ENCODE measurements around the gene FZD7.

Gene FZD7

DNA sequence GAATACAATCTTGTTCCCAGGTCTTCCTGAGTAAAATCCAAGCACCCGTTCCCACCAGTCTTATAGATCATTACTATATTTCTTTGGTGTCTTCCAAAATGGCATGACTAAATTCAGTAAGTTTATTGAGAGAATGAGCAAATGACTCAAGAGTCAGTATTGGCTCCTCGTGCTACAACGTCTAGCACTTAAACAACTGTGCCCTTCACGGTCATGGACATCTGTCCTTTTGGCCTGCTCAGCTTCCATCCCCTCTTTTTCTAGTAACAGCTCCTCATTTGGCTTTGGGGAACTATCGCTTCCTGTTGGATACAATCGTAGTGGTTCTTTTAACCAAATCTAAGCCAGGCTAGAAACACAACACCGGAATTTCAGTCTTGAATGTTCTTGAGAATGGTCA lies 24.1 kb upstream of the FZD7 start:
- no peak for DNase-seq (ENCODE audit: low spot score)
- no peak for FAIRE-seq

- DNase-seq (ENCODE audit: low spot score) = no peak
Measured at GRCh38 chr2:202014318-202014717, 19.3 kb upstream of the FZD7 start.

GRCh38 chr2:202014759-202015211 lies 18.9 kb upstream of the FZD7 start:
- no peak for DNase-seq (ENCODE audit: low spot score)
- FAIRE-seq = no peak

More at GRCh38 chr2:202014318-202014717, 19.3 kb upstream of the FZD7 start:
- FAIRE-seq = no peak

- no peak for DNase-seq (ENCODE audit: low spot score)
- FAIRE-seq = no peak
Measured at GRCh38 chr2:202015471-202015870, 18.2 kb upstream of the FZD7 start.

- no peak for DNase-seq (ENCODE audit: low spot score)
- FAIRE-seq = no peak
Measured at GRCh38 chr2:202016579-202017227, 17.0 kb upstream of the FZD7 start.

DNA sequence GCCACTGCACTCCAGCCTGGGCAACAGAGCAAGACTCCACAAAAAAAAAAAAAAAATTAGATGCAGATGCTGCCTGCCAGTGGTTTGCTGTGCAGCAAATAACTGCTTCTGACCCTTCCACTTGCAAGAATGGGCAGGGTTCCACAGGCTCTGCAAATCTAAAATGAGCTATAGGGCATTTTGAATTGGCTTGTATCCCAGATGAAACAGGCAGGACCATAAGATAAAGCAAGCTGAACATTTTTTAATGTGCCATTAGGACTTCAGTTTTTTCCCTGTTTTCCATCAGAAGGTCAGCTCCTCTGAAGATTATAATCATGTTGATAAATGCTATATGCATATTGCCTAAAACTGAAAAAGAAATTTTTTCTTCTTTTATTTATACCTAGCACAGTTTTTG lies 15.7 kb upstream of the FZD7 start:
- no peak for FAIRE-seq
- DNase-seq (ENCODE audit: low spot score) = no peak

GRCh38 chr2:202018950-202019349 lies 14.7 kb upstream of the FZD7 start:
- DNase-seq (ENCODE audit: low spot score) = no peak
- FAIRE-seq = no peak

DNA sequence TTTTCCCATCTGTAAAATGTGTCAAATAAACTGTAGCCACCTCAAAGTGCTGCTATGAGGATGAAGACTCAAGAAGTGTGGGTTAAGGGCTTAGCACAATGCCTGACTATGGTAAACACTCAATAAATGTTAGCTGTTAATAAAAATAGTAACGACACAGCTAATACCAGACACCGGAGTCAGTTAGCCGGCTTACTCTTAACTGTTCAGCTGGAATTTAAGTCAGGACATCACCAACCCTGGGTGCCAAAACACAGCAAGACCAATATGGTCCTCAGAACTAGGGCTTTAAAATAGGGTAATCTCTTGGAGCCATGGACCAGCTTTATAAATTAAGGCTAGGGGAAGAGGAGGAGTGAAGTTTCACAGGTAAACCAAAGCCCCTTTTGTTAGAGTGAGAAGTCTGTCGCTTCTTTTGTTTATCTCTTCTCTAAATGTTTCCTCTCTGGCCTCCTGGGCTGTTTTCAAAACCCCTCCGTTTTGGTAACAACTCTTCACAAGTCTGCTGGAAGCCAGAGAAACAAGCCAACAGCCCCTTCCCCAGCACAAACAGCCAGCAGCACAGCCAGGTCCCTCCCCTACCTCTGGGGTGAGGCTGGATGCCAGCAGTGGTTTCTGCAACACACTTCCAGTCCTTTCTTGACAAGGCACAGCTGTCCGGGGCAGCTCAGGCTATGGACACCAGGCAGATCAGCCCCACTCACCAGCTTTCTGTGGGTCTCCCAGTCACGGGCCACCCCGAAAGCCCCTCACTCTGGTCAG lies 13.8 kb upstream of the FZD7 start:
- FAIRE-seq (no peak), DNase-seq (ENCODE audit: low spot score) (no peak)

DNA sequence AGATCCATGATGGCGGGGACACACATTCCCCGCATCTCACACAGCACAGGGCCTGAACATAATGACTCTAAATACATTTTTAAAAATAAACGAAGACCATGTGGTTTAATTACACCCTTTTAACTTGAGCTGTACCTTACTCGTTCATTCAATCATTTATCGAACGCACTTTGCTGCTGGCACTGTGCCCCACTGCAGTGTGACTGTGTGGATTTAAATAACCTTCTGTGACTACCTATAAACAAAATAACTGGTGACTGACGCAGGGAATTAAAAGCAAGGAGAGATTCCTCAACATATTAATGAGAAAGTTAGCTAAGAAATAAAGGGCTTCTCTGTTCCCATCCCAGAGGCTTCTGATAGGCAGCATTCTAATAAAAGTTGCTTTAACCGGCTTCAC lies 10.9 kb upstream of the FZD7 start:
- DNase-seq (ENCODE audit: low spot score) = no peak

DNA sequence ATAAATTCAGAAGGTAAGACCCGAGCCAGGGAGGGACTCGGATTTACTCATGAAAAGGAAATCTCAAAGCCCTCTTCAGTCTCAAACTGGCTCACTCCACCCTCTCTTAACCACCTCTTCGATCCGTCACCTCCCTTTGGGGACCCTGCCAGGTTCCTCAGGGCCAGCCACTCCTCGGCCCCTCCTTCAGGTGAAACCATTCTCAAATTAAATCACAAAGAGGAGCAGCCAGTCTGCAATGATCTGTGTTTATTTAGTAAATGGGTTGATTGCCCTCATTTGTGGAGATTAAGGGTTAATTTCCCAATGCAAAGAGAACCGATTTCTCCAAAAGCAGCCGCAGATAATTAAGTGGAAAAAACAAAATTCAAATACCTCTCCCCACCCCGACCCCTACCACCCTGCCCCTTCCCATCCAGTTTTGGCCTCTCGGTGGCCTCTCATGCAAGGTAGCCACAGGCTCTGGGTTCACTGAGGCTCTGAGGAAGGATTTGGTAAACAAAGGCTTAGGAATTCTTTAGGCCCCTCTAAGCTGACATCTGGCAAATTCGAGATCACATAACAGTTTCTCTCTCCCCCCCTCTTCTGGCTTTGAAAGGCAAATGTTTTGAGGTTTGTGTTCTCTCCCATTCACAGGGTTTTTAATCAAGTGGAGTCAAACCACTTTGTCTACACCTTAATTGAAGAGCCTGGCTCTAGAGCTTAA lies 10.3 kb upstream of the FZD7 start:
- FAIRE-seq (no peak), DNase-seq (ENCODE audit: low spot score) (no peak)

More for the DNA sequence above, 10.9 kb upstream of the FZD7 start:
- no peak for FAIRE-seq

DNA sequence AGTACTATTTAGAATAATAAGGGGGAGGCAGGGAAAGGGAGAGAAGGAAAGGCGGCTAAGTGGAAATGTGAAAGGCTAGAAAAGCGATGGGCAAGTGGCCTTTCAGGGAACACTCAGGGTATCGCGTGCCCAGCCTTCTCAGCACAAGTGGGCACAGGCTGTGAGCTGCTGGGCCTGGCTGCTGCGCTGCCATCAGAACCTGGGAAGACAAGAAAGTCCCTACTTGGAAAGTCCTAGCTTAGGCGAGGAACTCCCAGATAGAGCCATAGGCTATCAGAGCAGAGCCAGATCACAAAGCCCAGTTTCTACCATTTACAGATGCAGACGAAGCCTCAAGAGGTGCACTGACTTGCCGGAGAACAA lies 9.8 kb upstream of the FZD7 start:
- DNase-seq (ENCODE audit: low spot score) (no peak), FAIRE-seq (no peak)

- no peak for DNase-seq (ENCODE audit: low spot score)
- FAIRE-seq = no peak
Measured at GRCh38 chr2:202024871-202025270, 8.8 kb upstream of the FZD7 start.

DNA sequence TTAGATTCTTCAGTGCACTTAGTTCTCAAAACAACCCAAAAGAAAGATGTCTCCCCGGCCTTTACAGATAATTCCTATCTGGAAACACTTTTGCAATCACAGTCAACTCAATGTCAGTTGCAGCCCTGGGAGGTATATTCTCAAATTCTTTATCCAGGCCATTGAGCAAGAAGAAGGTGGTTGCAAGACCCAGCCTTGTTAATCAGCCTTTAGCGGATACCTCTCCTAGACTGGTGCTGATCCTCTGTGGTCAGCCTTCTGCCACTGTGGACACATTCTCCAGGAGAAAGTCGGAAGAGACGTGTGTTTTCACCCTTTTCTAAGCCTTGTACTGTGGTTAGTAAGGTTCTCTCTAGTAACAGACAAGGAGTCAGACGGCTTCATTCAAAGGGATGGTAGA lies 7.8 kb upstream of the FZD7 start:
- DNase-seq (ENCODE audit: low spot score) (no peak), FAIRE-seq (no peak)

DNA sequence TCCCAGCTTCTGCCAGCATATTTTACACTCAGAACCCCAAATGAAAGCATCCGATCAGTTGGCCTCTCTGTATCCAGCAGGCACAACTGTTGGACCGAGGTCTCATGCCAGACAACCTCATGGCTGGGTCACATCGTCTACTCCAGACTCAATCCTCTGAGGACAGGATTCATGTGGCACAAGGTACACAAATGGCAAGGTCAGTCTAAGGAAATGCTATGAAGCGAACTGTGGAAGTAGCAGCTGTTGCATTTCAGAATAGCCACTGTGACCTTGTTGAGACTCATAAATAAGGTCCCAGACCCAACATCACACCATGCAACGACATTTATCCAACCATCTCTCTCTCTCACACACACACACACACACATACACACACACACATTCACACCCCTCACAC lies 7.1 kb upstream of the FZD7 start:
- FAIRE-seq (no peak), DNase-seq (ENCODE audit: low spot score) (no peak)

DNA sequence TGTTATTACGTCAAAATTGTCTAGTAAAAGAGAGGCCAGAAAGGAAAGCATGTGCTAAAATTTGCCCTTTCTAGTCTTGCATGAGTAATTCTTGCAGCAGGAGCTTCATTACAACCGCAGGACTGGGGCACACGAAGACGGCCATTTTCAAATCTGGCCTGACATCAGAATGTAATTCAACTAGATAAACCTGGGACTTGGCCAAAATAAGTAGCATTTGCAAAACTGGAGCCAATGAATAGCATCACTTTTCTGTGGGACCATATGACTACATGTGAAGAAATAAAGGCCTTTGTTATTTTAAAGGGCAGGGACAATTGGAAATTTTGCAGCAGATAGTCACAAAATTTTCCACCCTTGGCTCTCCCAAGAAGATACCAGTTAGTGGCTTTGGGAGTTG lies 3.0 kb upstream of the FZD7 start:
- DNase-seq (ENCODE audit: low spot score) (no peak), FAIRE-seq (no peak)

GRCh38 chr2:202031246-202031951 lies 2.3 kb upstream of the FZD7 start:
- DNase-seq (ENCODE audit: low spot score) = no peak
- no peak for FAIRE-seq

DNA sequence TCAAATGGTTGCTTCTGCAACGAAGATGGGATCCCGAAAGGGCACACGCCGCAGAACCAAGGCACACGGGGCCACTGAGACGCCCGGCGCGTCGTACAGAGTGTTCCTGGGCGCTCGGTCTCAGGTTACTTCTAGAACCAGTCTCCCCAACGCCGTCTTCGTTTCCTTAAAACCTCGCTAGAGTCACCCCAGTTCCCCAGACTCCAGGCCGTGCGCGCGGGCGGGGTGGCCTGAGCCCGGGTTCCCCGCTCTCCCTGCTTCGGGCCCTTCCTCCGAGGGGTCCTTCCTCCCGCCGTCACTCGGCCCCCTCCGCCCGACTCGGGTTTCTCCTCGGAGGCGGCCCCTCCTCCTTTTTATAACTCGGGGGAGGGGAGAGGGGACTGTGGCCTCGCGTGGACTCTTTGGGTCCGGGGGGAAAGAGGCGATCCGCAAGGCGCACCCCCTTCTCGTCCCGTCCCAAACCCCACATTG lies 774 bp upstream of the FZD7 start:
- FAIRE-seq (no peak), DNase-seq (ENCODE audit: low spot score) (no peak)

GRCh38 chr2:202034249-202035088 lies 814 bp downstream of the FZD7 start:
- FAIRE-seq = no peak
- no peak for DNase-seq (ENCODE audit: low spot score)

- no peak for FAIRE-seq
- no peak for DNase-seq (ENCODE audit: low spot score)
Measured at GRCh38 chr2:202035089-202035940, 1.7 kb downstream of the FZD7 start.

GRCh38 chr2:202035941-202036372 lies 2.3 kb downstream of the FZD7 start:
- FAIRE-seq = no peak
- no peak for DNase-seq (ENCODE audit: low spot score)
